HS-5 (cell line): ENCODE measurements around the gene ANKRD55.
"Not testable (repeated sequence)": the region's sequence is repeated elsewhere in the genome, so short reads cannot be mapped to it uniquely, and the experiment has no call there.

Source experiments
- DNase-seq: peaks from one replicate; pipeline ENCODE4 v3.0.0-alpha.2; 2012; ENCODE audit warnings: low read depth

The ANKRD55 gene

GRCh38 chr5:56207537-56207936, 25.6 kb downstream of the ANKRD55 start:
- no peak for DNase-seq

GRCh38 chr5:56206126-56206910, 26.8 kb downstream of the ANKRD55 start:
- peak; percentile 67 for DNase-seq

GRCh38 chr5:56203936-56204335, 29.2 kb downstream of the ANKRD55 start:
- not testable (repeated sequence) for DNase-seq

GRCh38 chr5:56202483-56202882, 30.6 kb downstream of the ANKRD55 start:
- no peak for DNase-seq

- not testable (repeated sequence) for DNase-seq
These were observed 31.3 kb downstream of the ANKRD55 start for GRCh38 chr5:56201762-56202261.

- DNase-seq = peak; percentile 53
These were observed 32.0 kb downstream of the ANKRD55 start for GRCh38 chr5:56200971-56201666.

GRCh38 chr5:56195016-56195415, 38.1 kb downstream of the ANKRD55 start:
- no peak for DNase-seq

- no peak for DNase-seq
These were observed 40.9 kb downstream of the ANKRD55 start for GRCh38 chr5:56192246-56192645.

GRCh38 chr5:56191656-56192055, 41.5 kb downstream of the ANKRD55 start:
- no peak for DNase-seq

- DNase-seq = peak; percentile 69
These were observed 42.6 kb downstream of the ANKRD55 start for GRCh38 chr5:56190497-56190896.

GRCh38 chr5:56185768-56186311, 47.3 kb downstream of the ANKRD55 start:
- no peak for DNase-seq

- peak; percentile 67 for DNase-seq
These were observed 49.6 kb downstream of the ANKRD55 start for GRCh38 chr5:56183506-56183905.

GRCh38 chr5:56179442-56179841, 53.7 kb downstream of the ANKRD55 start:
- no peak for DNase-seq

GRCh38 chr5:56178823-56179222, 54.3 kb downstream of the ANKRD55 start:
- no peak for DNase-seq

GRCh38 chr5:56176871-56177533, 56.1 kb downstream of the ANKRD55 start:
- no peak for DNase-seq

- DNase-seq = no peak
These were observed 56.9 kb downstream of the ANKRD55 start for GRCh38 chr5:56176155-56176798.

GRCh38 chr5:56175488-56175887, 57.6 kb downstream of the ANKRD55 start:
- DNase-seq = peak; percentile 51

GRCh38 chr5:56175021-56175420, 58.1 kb downstream of the ANKRD55 start:
- no peak for DNase-seq

- DNase-seq = no peak
These were observed 60.9 kb downstream of the ANKRD55 start for GRCh38 chr5:56172241-56172640.

- no peak for DNase-seq
These were observed 62.6 kb downstream of the ANKRD55 start for GRCh38 chr5:56170557-56170956.

GRCh38 chr5:56169949-56170348, 63.2 kb downstream of the ANKRD55 start:
- DNase-seq = no peak

GRCh38 chr5:56169281-56169680, 63.8 kb downstream of the ANKRD55 start:
- no peak for DNase-seq
